Suppressor macrophage treated with lipopolysaccharide for 1 hour (primary cell): ENCODE results near the gene SLC24A3.

Experiments
- DNase-seq, 3 donors: peaks; one replicate each; pipeline ENCODE4 v3.0.0-alpha.2; 2020 to 2022

The SLC24A3 gene

DNA sequence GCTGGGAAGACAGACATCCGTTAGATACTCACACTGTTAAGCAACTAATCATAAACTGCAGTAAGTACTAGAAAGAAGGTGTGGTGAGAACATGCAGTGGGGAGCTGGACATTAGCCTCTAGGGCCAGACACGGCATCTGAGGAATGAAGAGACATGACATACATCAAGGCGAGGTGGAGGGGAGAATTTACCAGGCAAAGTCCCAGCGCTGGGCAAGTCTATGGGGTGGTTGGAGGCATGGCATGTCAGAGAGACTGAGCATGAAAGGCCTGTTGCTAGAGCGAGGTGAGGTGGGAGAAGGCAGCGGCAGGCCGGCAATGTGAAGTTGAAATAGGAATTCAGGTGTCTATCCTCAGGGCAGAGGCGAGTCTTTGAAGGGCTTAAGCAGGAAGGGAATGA, 31.8 kb downstream of the SLC24A3 start:
- no peak for DNase-seq

DNA sequence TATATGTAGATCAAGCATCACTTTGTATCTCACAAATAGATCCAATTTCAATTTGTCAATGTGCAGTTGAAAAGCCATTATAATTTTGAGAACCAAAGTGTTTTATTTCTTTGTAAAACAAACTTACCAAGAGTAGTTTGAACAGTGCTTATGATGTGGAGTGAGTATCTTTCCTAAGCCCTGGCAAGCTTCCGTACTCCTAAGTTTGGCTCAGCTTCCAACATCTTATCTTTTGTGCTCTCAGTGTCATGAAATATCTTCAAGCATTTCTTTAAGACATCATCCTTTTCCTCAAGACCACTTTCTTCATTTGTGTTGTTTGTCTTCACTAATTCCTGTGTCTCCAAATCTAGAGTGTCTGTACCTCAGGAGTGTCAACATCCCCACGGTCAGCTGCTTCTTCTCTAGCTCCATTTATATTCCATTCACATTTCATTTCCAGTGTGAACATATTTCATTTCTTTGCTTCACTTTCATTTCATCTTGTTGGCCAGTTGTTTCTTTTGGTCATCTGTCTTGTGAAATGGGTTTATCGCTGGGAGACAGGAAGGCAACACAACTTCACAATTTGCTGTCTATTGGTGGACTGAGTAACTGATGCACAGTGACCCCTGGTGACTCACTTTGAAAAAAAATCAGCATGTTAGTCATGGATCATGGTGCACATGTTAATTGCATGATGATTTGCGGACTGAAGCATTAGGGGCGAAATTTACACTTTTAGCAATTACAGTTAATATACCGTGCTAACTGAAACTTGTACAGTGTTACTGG, 36.9 kb downstream of the SLC24A3 start:
- DNase-seq: peak; percentile 74 to 92 (median 89)

DNA sequence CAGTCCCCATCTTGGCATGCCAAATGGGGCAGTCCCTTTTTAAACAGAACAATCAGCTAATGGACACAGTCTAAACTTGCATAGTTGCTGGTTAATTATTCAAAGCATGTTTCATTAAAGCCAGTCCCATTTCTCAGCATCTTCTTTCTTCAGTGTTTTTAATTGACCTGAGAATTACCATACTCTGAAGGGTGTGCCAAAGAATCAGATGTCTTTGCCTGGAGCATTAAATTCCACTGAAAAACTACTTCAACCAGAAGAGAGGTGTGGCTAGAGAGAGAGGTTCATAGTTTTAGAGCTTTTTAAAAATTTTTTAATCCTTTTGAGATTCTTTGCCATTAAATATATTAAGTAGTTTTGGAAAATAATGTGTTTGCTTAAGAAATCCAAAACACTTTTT, 37.9 kb downstream of the SLC24A3 start:
- DNase-seq: no peak

DNA sequence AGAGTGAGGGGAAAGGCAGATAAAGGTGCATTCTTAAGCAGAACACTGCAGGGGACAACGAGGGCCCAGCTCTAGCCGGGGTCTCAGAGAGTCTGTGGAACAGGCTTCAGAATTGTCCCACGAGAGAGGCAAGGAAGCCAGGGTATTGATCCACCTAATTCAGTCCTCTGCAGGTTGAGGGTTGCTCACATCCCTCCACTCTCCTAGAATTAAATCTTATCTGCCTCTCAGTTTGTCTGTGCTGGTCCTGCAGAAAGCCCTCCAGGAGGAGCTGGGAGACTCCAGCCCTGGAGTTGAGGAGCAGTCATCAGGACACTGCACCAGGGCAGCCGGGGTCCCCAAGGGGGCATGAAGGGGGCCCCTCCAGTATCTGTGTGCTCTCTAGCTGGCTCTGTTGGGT, 39.1 kb downstream of the SLC24A3 start:
- DNase-seq: no peak

DNA sequence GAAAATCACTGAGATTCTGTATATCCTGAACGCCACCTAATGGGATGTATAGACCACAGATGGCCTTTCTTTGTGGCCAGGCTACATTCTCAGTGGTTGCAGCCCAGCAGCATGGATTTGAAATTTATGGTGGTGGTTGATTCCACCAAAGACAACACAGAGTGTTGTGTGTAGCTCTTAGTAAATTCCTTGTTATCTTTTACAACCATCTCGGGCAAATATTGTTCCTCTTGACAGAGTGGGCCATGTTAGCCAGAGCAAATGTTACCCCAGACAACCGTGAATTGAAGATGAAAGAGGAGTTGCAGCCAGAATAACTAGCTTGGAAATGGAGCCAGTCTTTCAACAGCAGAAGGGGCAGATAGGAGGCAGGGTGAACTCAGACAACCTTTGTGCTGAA, 39.5 kb downstream of the SLC24A3 start:
- no peak for DNase-seq

DNA sequence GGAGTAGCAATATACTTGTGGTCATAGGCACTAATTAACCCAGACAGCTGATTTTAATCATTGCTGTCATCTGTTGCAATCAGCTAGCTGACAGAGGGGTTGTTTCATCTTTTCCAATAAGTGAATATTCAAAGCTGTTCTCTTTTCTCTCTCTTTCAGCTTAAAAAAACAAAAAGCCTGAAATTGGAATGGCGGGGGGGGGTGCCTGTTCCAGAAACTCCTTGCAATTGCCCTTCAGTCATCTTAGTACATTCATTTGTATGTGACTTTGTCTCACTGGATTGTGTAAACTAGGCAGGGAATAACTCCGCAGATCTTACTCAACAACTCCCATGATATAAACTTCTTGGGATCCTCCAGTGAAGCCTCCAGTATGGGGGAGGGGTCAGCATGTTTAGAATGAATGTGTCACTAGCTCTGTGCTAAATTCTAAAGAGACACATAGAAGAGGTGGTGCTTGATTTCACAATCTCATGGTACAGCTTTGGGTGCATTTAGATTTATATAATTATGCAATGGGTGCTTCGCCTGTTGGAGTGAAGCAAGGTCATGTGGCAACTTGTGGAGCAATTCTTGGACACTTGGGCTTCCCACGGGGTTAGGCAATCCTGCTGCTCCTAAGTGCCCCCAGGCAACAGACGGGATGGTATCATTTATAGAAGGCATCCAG, 40.1 kb downstream of the SLC24A3 start:
- DNase-seq: peak; percentile 93 to 98 (median 97)

DNA sequence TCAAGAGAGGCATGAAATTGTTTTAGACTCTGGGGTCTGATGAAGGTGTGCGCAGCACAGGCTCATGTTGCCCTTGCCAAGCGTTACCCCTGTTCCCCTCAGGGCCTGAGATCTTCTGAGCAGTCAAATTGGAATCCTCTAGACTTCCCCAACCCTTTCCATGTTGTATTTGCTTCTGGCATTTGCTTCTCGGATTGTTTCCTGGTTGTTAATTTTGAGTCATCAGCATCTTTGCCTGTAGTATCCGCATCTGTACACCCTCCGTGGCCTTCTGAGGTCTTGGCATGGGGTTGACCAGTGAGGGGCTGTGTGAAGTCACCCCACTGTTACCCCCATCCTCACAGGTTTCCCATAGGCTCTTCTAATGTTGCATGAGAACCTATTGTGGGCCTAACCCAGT, 40.9 kb downstream of the SLC24A3 start:
- no peak for DNase-seq

DNA sequence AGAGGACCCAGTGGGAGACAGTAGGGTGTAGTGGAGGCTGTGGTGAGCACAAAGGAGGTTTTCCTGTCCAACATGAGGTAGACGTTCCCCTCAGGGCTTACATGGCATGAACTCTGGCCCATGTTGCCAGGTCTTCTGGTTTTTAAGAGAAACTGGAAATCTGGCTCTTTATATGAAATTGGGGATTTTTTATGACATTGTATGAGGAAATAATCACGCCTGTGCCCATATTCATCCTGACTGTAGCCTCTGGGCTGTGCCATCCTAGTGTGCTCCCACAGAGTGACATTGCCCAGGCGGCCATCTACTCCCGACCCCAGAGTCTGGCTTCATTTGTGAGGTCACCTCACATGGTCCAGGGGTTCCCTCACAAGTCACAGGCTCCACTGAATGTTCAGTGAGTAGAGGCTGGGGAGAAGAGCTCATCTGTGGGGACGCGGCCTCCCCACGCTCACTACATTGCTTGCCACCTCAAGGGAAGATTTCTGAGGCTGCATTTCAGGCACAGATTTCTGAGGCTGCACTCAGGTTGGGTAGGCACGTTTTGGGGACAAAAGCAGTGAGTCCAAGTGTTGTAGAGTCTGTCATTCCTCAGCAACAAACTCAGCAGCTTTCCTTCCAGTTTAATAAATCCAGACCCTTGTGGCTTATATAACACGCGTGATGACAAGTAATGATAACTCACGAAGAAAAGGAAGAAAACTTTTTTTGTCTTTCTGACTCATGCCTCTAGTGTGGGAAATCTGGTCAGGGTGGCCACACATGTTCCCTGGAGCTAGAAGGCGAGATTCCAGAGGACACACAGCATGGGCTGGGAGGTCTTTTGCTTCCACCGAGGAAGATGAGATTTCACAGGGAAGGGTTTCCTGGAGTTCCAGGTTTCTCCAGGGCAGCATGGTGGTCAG, 41.7 kb downstream of the SLC24A3 start:
- peak; percentile 54 to 87 (median 83) for DNase-seq

DNA sequence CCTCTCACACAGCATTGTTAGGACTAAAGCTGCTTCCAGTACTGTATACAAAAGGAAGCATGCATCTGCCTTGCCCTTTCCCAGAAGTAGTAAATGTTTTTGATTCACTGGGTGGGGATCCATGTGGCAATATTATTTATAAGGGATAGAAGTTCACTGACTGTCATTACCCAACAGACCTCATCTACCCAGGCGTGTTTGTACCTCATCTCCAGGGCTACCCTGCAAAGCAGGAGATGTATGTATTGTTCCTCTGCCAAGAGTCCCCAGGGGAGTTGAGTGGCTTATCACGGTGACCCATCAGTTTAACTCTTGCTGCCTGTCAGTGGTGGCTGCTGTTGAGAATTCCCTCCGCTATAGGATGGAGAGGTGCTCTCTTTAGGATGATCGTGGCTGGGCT, 42.5 kb downstream of the SLC24A3 start:
- no peak for DNase-seq

DNA sequence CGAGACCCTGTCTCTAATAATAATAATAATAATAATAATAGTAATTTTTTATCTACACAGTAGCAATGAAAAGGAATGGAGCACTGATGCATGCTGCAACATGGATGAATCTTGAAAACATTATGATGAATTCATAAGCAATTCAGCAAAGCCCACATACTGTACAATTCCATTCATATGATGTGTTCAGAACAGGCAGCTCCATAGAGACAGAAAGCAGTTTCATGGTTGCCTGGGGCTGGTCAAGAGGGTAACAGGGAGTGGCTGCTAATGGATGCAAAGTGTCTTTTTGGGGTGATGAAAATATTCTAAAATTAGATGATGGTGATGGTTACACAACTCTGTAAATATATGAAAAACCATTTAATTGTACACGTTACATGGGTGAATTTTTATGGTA, 43.6 kb downstream of the SLC24A3 start:
- no peak for DNase-seq

DNA sequence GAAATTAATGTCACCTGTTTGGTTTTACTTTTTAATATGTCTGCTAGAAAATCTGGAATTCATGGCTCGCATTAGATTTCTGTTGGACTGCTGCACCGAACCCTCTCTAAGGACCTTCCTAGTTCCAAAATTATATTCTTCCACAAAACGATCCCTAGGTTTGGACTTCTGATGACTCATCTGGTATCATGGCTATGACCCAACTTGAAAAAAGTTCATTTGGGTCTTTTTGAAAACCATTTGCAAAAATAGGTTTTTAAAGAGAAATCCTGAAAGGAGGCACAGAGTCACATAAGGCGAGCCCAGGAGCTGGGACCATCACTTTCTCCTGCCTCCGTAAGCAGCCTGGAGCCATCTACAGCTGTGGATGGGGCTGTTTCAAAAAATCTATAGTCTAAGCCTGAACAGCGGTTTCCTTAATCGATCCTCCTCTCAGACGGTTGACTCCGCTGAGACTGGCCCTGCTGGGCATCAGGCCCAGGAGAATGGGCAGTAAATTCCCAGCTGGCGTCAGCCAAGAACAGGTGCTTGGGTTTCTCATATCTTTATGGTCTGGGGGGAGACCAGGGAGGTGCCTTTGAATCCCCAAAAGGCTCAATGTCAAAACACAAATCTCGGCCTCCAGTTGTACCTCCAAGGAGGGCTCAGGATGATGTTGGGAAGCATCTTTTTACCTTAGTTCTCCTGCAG, 44.6 kb downstream of the SLC24A3 start:
- DNase-seq: no peak

DNA sequence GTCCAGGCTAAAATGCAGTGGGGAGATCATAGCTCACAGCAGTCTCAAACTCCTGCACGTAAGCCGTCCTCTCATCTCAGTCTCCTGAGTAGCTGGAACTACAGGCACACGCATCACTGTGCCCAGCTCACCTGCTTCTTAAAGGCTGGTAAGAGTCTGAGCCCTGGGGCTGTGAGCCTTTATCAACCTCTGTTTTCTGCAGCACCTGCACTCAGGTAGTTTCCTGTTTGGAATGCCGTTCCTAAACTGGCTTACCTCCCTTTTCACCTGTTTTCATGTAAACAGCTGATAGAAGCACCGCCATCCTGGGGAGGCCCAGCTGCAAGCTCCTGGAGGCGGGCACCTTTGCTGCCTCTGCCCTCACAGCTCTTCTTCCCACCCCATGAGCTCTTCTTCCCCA, 45.4 kb downstream of the SLC24A3 start:
- DNase-seq: no peak

DNA sequence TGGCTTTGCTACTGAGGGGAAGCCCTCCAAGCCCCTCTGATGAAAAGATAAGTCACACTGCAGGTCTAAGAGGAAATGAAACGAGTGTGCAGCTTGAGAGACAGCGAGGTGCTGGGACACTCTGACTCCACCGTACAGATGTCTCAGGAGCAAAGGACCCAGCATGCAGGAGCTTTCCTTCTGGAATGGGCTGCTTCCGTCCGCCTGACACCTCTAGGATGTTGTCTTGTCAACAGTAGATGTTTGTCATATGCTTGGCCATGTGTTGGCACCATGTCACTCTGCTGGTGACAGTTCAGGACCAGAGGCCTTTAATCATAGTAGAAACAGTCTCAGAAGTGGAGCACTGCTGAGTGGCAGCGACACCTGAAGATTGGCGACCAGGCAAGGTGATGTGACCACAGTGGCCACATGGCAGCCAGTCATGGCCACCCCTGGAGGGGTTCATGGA, 46.7 kb downstream of the SLC24A3 start:
- no peak for DNase-seq

DNA sequence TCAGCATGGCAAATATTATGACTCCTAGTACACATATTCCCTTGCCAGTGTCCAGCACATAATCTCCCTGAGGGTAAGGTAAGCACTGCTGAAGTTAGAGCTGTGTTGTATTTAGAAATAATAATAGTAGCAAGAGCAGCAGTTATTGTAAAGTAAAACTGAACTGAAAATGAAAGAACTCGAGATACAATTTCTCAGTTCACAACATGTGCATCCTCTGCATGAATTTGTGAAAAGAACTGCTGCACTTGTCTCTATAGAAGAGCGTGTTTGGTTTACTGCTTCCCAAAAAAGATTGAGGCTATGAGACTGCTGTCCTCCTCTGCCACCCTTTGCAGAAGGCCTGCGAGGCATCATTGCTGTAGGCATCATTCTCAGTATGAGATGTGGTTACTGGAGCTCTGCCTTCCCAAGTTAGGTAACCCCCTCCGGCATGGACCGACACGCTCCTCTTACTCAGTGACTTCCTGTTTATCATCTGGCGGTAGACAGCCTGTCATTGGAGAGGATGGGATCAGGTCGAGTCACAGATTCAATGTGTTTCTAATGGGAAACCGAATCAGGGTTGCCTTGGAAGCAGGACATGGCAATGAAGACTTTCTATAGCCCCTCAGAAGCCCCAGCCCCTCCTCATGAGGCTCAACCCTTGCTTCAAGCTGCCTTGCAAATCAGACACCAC, 48.1 kb downstream of the SLC24A3 start:
- peak; percentile 59 to 76 (median 71) for DNase-seq

DNA sequence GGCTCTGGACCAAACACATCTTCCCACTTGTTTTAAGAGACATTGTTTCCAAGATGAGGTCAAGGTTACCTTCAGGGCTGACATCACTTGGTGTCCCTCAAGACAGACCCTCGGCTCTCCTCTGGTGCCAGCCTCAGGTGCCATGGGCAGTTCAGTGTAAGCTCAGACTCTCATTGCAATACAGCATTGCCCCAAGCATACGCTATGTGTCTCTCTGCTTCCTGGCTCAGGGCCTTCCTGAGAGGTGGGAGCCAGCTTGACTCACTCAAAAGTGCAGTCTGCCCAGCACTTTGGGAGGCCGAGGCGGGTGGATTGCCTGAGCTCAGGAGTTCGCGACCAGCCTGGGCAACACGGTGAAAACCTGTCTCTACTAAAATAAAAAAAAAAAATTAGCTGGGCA, 51.7 kb downstream of the SLC24A3 start:
- DNase-seq: no peak

DNA sequence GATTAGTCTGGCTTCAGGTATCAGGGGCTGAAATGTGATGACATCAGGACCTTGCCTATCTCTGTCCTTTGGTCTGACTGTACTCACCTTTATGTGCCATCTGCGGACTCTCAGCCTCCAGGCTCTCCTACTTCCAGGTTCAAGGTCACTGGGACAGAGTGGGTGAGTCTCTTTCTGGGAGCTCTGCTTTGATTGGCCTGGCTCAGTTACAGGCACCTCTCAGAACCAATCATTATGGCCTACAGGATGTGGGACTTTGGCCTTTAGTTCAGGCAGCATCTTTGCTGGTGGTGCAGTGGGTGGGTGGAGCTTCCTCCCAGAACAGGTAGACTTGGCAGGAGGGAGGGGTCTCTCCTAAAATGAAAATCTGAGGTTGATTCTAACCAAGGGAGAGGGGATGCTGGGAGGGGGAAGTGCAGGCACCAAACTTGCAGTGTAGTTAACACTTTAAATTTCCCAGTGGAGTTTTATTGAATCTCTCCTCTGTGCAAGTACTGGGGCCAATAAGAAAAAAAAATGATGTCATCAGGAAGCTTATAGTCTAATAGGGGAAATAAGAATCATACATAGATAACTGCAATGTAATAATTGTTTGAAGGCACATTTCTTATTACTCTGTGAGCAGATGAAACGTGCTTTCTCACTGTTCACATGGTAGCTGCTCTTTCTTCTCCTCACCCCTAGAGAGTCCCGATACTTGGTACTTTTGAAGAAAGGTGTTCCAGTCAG, 53.4 kb downstream of the SLC24A3 start:
- DNase-seq: no peak

DNA sequence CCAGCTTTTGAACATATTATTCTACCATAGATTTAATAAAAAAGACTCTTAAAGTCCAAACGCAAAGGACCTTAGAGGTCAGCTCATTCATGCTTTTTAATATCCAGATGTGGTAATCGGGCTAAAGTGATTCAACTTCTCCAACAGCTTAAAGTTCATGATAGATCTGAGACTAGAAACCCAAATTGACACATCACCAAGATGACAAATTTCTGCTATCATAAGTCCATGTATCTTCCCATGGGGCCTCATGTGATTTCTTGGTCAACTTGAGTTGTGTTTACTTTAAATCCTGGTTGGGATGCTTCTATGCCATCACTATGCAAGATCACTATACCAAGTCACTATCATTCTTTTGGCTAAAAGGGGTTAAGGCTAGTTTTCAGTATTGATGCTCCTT, 56.0 kb downstream of the SLC24A3 start:
- peak in 2 of 3 donors; percentile 37 to 41 for DNase-seq

DNA sequence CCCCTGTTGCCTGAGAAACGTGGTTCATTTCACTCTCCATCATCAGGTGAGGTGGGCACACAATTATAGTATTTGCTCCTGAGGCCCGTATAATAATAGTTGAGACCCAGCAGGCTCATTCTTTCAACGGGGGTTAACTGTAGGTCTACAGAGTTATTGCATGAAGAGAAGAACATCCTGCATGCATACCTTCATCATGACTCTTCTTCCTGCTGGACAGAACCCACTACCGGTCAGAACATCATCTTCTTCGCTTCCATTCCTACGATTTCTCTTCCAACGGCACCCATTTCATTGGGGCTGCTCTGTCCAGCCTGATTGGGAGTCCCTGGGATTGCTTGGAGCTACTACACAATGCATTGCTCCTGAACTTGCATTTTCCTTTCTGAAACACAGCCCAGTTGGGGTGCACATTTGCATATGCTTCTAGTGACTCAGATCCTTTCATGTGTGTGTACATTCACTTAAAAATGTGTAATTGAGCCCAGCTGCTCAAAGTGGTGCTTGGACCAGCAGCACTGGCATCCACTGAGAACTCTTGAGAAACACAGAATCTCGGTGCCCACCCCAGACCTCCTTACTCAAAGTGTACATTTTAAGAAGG, 57.4 kb downstream of the SLC24A3 start:
- DNase-seq: no peak

DNA sequence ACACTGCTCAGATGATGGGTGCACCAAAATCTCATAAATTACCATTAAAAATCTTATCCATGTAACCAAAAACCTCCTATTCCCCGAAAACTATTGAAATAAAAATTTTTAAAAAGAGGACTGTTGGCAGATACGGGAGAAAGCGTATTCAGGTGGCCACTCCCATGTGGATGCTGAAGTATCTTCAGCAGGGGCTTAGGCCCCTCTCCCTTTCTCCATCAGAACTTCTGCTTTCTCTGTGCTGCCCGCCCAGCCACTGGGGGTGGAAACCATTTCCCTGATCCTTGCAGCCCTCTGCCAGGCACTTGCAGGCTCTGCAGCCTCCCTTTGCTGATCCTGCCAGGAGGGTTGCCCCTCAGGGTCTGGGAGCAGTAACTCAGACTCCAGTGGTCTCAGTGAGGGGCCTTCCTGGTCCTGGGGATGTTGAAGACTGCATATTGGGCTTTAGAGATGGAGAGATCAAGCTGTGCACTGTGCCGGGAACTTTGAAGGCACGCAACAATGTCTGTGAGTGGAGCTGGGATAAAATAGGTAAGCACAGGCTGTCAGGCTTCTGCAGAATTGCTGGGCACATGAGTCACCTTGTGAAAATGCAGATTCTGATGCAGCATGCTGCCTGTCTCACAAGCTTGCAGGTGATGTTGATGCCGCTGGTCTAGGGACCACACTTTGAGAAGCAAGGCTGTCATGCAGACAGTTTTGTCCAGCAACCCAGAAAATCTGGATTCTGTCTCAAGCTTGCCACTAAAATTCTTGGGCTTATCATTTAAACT, 59.6 kb downstream of the SLC24A3 start:
- DNase-seq: no peak

DNA sequence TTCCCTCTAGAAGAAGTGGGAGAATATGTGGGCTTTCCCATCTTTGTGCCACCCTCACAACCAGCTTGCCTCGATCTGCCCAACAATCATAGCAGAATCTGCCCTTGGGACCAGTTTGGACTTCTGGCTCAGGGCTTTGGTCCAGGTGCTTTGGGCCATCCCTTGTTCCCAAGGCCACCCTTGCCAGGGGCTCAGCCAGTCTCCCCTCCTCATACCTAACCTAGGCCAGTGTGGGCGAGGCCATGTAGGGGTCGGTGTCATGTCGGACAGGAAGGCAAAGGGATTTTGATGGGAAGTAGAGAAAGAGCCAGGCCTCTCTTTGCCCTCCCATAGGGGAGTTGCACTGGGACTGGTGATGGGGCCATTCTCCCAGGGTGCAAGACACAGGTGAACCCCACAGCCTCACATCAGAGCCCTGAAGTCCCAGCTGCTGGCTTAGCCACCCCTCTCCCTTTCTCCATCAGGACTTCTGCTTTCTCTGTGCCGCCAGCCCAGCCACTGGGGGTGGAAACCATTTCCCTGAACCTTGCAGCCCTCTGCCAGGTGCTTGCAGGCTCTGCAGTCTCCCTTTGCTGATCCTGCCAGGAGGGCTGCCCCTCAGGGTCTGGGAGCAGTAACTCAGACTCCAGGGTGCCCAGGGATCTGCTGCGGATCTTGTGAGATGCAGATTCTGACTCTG, 60.7 kb downstream of the SLC24A3 start:
- DNase-seq: no peak
